ENCODE results near the gene PORCN. TPM values are rescaled to one million over a fixed set of nuclear protein-coding genes. Genes with fewer than 3 reads are reported as not detected.

Gene PORCN
- total and polyA plus RNA-seq, 4 donors: 0.70 to 4.9 (median 2.8) TPM

DNA sequence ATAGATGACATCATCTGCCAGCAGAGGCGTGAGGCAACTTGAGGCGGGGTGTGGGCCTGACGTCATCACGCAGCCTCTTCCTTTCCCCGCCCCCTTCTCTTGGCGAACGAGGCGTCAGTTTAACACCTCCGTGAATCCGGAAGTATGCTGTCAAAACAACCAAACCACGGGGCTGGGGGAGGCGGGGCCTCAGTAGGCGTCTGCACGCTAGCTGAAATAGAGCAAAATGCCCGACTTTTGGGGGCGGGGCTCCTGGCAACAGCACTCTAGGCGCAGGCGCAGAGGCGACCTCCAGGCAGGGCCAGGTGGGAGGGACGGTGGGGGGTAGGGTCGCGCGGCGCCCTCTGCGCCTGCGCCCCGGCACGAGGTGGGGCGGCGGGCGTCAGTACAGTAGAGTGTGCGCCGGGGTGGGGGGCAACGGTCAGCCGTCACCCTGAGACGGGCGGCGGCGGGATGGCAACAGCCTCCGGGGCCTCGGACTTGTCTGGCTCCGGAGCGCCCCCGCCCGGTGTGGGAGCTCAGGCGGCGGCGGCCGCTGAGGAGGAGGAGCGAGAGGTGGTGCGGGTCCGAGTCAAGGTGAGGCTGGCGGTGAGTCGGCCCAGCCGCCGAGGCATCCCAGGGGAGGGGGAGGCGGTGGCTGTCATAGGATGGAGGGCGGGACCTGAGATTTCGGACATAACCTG, 30.7 kb downstream of the PORCN start, which contains the start of gene TBC1D25 (continued):
- TF ChIP-seq, protein P1, sequence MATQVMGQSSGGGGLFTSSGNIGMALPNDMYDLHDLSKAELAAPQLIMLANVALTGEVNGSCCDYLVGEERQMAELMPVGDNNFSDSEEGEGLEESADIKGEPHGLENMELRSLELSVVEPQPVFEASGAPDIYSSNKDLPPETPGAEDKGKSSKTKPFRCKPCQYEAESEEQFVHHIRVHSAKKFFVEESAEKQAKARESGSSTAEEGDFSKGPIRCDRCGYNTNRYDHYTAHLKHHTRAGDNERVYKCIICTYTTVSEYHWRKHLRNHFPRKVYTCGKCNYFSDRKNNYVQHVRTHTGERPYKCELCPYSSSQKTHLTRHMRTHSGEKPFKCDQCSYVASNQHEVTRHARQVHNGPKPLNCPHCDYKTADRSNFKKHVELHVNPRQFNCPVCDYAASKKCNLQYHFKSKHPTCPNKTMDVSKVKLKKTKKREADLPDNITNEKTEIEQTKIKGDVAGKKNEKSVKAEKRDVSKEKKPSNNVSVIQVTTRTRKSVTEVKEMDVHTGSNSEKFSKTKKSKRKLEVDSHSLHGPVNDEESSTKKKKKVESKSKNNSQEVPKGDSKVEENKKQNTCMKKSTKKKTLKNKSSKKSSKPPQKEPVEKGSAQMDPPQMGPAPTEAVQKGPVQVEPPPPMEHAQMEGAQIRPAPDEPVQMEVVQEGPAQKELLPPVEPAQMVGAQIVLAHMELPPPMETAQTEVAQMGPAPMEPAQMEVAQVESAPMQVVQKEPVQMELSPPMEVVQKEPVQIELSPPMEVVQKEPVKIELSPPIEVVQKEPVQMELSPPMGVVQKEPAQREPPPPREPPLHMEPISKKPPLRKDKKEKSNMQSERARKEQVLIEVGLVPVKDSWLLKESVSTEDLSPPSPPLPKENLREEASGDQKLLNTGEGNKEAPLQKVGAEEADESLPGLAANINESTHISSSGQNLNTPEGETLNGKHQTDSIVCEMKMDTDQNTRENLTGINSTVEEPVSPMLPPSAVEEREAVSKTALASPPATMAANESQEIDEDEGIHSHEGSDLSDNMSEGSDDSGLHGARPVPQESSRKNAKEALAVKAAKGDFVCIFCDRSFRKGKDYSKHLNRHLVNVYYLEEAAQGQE (IDR thresholded peaks at IDR 0.05): peak; percentile 30

DNA sequence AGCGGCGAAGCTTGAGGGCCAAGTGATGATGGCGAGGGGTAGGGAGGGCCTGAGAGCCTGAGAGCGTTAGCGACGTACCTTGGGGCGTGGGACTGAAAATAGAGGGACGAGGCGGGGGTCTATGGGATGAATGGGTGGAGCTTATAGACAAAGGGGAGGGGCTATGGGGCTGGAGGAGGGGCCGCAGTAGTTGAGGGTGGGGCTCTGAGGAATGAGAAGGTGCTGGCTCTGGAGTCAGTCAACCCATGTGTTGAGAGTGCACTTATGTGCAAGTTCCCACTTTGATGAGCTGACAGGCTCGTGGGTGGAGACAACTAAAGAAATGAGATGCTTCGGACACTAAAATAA, 31.2 kb downstream of the PORCN start:
- Histone ChIP-seq H3K4me3 (ENCODE audit: low read depth in 1 of 3, low read length in 3 of 3) (peak overlapping the region; percentile 68 to 81 (median 74)), H3K9me3 (ENCODE audit: control insufficient read depth in 4 of 4, low read length in 3 of 4) (no peaks in the 10 kb centered on the region), H3K27ac (ENCODE audit: low read depth in 1 of 2, low read length in 2 of 2) (peak overlapping the region; percentile 85 to 87), H3K9ac (ENCODE audit: low read depth in 1 of 2, low read length in 2 of 2) (peak overlapping the region; percentile 47 to 71), H3K4me1 (ENCODE audit: control insufficient read depth in 4 of 4, insufficient read depth in 4 of 4, low read length in 3 of 4) (peaks cover 1 to 10% (median 5%) of the 10 kb centered on the region in 4 donors), H3K27me3 (ENCODE audit: control insufficient read depth in 4 of 4, insufficient read depth in 4 of 4, low read length in 3 of 4) (no peaks in the 10 kb centered on the region), H3K36me3 (ENCODE audit: control insufficient read depth in 4 of 4, insufficient read depth in 3 of 4, low read depth in 1 of 4, low read length in 3 of 4) (peaks cover 0 to 5% (median 3%) of the 10 kb centered on the region in 4 donors)
- peak; percentile 54 for DNase-seq (ENCODE audit: low spot score)
- TF ChIP-seq FOXA1 (IDR thresholded peaks at IDR 0.05): no peak
- TF ChIP-seq JUND (IDR thresholded peaks at IDR 0.05): no peak
- no peak for TF ChIP-seq NR2F2 (IDR thresholded peaks at IDR 0.05)
- 5% methylated on average over 12 of the region's 12 CpGs for WGBS

DNA sequence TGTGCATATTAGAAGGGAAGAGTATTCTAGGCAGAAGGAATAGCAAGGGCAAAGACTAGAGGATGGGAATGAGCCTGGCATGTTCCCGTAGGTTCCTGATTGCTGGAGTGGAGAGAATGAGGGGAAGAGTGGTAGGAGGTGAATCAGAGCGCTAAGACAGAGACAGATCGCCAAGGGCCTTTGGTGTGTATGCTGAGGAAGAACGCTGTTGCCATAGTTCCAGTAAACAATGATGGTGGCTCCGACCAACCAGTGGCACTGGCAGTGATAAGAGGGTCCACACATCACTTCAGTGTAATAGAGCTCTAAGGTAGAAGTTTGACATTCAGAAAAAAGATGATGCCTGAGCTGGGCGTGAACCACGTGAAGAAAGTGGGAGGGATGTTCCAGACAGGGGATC, 31.7 kb downstream of the PORCN start:
- TF ChIP-seq TAF1 (conservative IDR thresholded peaks at IDR 0.05) (no peak), EGR1 (IDR thresholded peaks at IDR 0.05; ENCODE audit: low read depth in 2 of 2) (no peak), SP1 (IDR thresholded peaks at IDR 0.05) (no peak), HNF4A (conservative IDR thresholded peaks at IDR 0.05) (no peak), RXRA (IDR thresholded peaks at IDR 0.05) (no peak), YY1 (IDR thresholded peaks at IDR 0.05) (no peak), HNF4G (IDR thresholded peaks at IDR 0.05) (no peak), NR2F2 (IDR thresholded peaks at IDR 0.05) (no peak), FOXA2 (IDR thresholded peaks at IDR 0.05) (no peak), FOXA1 (IDR thresholded peaks at IDR 0.05) (no peak), GABPA (IDR thresholded peaks at IDR 0.05 in 1 of 2, conservative IDR thresholded peaks at IDR 0.05 in 1 of 2) (no peak), RAD21 (IDR thresholded peaks at IDR 0.05) (no peak)
- TF ChIP-seq, protein P2, sequence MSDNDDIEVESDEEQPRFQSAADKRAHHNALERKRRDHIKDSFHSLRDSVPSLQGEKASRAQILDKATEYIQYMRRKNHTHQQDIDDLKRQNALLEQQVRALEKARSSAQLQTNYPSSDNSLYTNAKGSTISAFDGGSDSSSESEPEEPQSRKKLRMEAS (IDR thresholded peaks at IDR 0.05): no peak
- TF ChIP-seq, protein P3, sequence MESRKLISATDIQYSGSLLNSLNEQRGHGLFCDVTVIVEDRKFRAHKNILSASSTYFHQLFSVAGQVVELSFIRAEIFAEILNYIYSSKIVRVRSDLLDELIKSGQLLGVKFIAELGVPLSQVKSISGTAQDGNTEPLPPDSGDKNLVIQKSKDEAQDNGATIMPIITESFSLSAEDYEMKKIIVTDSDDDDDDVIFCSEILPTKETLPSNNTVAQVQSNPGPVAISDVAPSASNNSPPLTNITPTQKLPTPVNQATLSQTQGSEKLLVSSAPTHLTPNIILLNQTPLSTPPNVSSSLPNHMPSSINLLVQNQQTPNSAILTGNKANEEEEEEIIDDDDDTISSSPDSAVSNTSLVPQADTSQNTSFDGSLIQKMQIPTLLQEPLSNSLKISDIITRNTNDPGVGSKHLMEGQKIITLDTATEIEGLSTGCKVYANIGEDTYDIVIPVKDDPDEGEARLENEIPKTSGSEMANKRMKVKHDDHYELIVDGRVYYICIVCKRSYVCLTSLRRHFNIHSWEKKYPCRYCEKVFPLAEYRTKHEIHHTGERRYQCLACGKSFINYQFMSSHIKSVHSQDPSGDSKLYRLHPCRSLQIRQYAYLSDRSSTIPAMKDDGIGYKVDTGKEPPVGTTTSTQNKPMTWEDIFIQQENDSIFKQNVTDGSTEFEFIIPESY (IDR thresholded peaks at IDR 0.05): no peak
- TF ChIP-seq, protein P4, sequence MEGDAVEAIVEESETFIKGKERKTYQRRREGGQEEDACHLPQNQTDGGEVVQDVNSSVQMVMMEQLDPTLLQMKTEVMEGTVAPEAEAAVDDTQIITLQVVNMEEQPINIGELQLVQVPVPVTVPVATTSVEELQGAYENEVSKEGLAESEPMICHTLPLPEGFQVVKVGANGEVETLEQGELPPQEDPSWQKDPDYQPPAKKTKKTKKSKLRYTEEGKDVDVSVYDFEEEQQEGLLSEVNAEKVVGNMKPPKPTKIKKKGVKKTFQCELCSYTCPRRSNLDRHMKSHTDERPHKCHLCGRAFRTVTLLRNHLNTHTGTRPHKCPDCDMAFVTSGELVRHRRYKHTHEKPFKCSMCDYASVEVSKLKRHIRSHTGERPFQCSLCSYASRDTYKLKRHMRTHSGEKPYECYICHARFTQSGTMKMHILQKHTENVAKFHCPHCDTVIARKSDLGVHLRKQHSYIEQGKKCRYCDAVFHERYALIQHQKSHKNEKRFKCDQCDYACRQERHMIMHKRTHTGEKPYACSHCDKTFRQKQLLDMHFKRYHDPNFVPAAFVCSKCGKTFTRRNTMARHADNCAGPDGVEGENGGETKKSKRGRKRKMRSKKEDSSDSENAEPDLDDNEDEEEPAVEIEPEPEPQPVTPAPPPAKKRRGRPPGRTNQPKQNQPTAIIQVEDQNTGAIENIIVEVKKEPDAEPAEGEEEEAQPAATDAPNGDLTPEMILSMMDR (IDR thresholded peaks at IDR 0.05; ENCODE audit: low read depth, low read length, missing input control): no peak
- TF ChIP-seq, protein P1 (IDR thresholded peaks at IDR 0.05): no peak
- TF ChIP-seq, protein P5, sequence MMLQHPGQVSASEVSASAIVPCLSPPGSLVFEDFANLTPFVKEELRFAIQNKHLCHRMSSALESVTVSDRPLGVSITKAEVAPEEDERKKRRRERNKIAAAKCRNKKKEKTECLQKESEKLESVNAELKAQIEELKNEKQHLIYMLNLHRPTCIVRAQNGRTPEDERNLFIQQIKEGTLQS (IDR thresholded peaks at IDR 0.05): no peak
- DNase-seq (ENCODE audit: low spot score): no peak
- peaks cover 0 to 7% (median 3%) of the 10 kb centered on the region in 4 donors for H3K36me3 ChIP-seq (ENCODE audit: control insufficient read depth in 4 of 4, insufficient read depth in 3 of 4, low read depth in 1 of 4, low read length in 3 of 4)
- H3K4me1 ChIP-seq (ENCODE audit: control insufficient read depth in 4 of 4, insufficient read depth in 4 of 4, low read length in 3 of 4): peaks cover 1 to 10% (median 5%) of the 10 kb centered on the region in 4 donors
- peak overlapping the region in 1 of 2 donors; percentile 85 for H3K27ac ChIP-seq (ENCODE audit: low read depth in 1 of 2, low read length in 2 of 2)
- peak overlapping the region; percentile 18 to 81 (median 68) for H3K4me3 ChIP-seq (ENCODE audit: low read depth in 1 of 3, low read length in 3 of 3)
- WGBS: 89% methylated on average over 7 of the region's 7 CpGs
- H3K9ac ChIP-seq (ENCODE audit: low read depth in 1 of 2, low read length in 2 of 2): peak overlapping the region in 1 of 2 donors; percentile 71
- H3K9me3 ChIP-seq (ENCODE audit: control insufficient read depth in 4 of 4, low read length in 3 of 4): no peaks in the 10 kb centered on the region
- H3K27me3 ChIP-seq (ENCODE audit: control insufficient read depth in 4 of 4, insufficient read depth in 4 of 4, low read length in 3 of 4): no peaks in the 10 kb centered on the region

Measured in liver (tissue), 9 donors.